TTC549 (cell line): ENCODE data around the gene CLEC11A.
A peak's percentile ranks its signal among the peaks of the same experiment; 100 is the strongest.
"Not testable (repeated sequence)": the region's sequence is repeated elsewhere in the genome, so short reads cannot be mapped to it uniquely, and the experiment has no call there.

Experiments
- FAIRE-seq: peaks from 2 replicates; lab custom pipeline; 2012; peaks lifted over from hg19 to GRCh38; lab: Jason Lieb, UNC

The CLEC11A gene

GRCh38 chr19:50723735-50724521 lies 764 bp downstream of the CLEC11A start:
- no peak for FAIRE-seq

GRCh38 chr19:50724522-50725217 lies 1.5 kb downstream of the CLEC11A start:
- peak; percentile 87 for FAIRE-seq

GRCh38 chr19:50725218-50725910 lies 2.2 kb downstream of the CLEC11A start:
- no peak for FAIRE-seq

- no peak for FAIRE-seq
Measured at GRCh38 chr19:50725911-50726230, 2.7 kb downstream of the CLEC11A start.

GRCh38 chr19:50728084-50728737 lies 5.0 kb downstream of the CLEC11A start:
- peak; percentile 95 for FAIRE-seq

- no peak for FAIRE-seq
Measured at GRCh38 chr19:50729894-50730293, 6.7 kb downstream of the CLEC11A start.

GRCh38 chr19:50735869-50736268 lies 12.7 kb downstream of the CLEC11A start:
- no peak for FAIRE-seq

- FAIRE-seq: no peak
Measured at GRCh38 chr19:50736338-50736737, 13.2 kb downstream of the CLEC11A start.

GRCh38 chr19:50739132-50739913 lies 16.2 kb downstream of the CLEC11A start:
- FAIRE-seq: no peak

- FAIRE-seq: no peak
Measured at GRCh38 chr19:50739914-50740426, 16.8 kb downstream of the CLEC11A start.

- no peak for FAIRE-seq
Measured at GRCh38 chr19:50741179-50741933, 18.2 kb downstream of the CLEC11A start.

GRCh38 chr19:50743537-50743936 lies 20.4 kb downstream of the CLEC11A start:
- FAIRE-seq: no peak

- FAIRE-seq: no peak
Measured at GRCh38 chr19:50745221-50745620, 22.1 kb downstream of the CLEC11A start.

- not testable (repeated sequence) for FAIRE-seq
Measured at GRCh38 chr19:50747141-50747540, 24.0 kb downstream of the CLEC11A start.

GRCh38 chr19:50749490-50749889 lies 26.3 kb downstream of the CLEC11A start:
- no peak for FAIRE-seq

GRCh38 chr19:50750010-50750409 lies 26.8 kb downstream of the CLEC11A start:
- no peak for FAIRE-seq

GRCh38 chr19:50753879-50754278 lies 30.7 kb downstream of the CLEC11A start:
- FAIRE-seq: no peak

GRCh38 chr19:50756244-50756643 lies 33.1 kb downstream of the CLEC11A start:
- FAIRE-seq: not testable (repeated sequence)

- FAIRE-seq: not testable (repeated sequence)
Measured at GRCh38 chr19:50757624-50758023, 34.5 kb downstream of the CLEC11A start.

- not testable (repeated sequence) for FAIRE-seq
Measured at GRCh38 chr19:50759076-50759475, 35.9 kb downstream of the CLEC11A start.

- no peak for FAIRE-seq
Measured at GRCh38 chr19:50759886-50760285, 36.7 kb downstream of the CLEC11A start.
